GM13976 (cell line): ENCODE data around the gene GHRL.

Experiments
- DNase-seq: peaks from one replicate; pipeline ENCODE4 v3.0.0; 2012; ENCODE audit warnings: low spot score
- CTCF ChIP-seq: IDR thresholded peaks from 2 replicates; pipeline ENCODE4 v1.5.1; 2012; ENCODE audit warnings: borderline replicate concordance, mild to moderate bottlenecking; ENCODE audit not compliant: insufficient read depth; ENCODE audit errors: extremely low read depth, missing control alignments, control extremely low read depth
- in situ Hi-C: fragments of 300-500 bp; cut with MboI; formaldehyde crosslinking; loops from one replicate; pipeline ENCODE4 v1.12.0; 2022; ENCODE audit warnings: low sequenced_read_pairs, mixed read lengths, inconsistent platforms; ENCODE audit not compliant: unreplicated experiment

GHRL gene

GRCh38 chr3:10292505-10293419, at the start of gene GHRL:
GHRL (minus strand) TSS chr3:10292947; CDS start chr3:10290180, 2,767 bp downstream.
- TF ChIP-seq CTCF = no peak
- in situ Hi-C loops = no loop called here
- DNase-seq = peak; percentile 76

GRCh38 chr3:10341901-10342398, 49.2 kb upstream of the GHRL start:
- in situ Hi-C loops = no loop called here
- TF ChIP-seq CTCF = no peak
- no peak for DNase-seq

- DNase-seq = peak; percentile 22
- in situ Hi-C loops = no loop called here
- TF ChIP-seq CTCF = no peak
Observed at GRCh38 chr3:10340476-10340875, 47.7 kb upstream of the GHRL start.

- TF ChIP-seq CTCF = no peak
- no peak for DNase-seq
- in situ Hi-C loops = no loop called here
Observed at GRCh38 chr3:10340046-10340445, 47.3 kb upstream of the GHRL start.

- TF ChIP-seq CTCF = no peak
- no peak for DNase-seq
- in situ Hi-C loops = no loop called here
Observed at GRCh38 chr3:10339376-10339955, 46.7 kb upstream of the GHRL start.

- no peak for DNase-seq
- in situ Hi-C loops = no loop called here
- no peak for TF ChIP-seq CTCF
Observed at GRCh38 chr3:10338591-10339353, 46.0 kb upstream of the GHRL start.
